Fibroblast of mammary gland (primary cell): Measurements from ENCODE around the gene GXYLT1.

Experiments used
- DNase-seq: peaks from one replicate; pipeline ENCODE4 v3.0.0-alpha.2; 2010; ENCODE audit warnings: low read depth
- H3K4me3 ChIP-seq: 2 replicates; pipeline ENCODE4 v1.5.1; 2011; ENCODE audit warnings: low read depth, mild to moderate bottlenecking, low read length, moderate library complexity; ENCODE audit not compliant: control insufficient read depth
- CTCF ChIP-seq: conservative IDR thresholded peaks from 2 replicates; pipeline ENCODE4 v1.5.1; 2011; ENCODE audit warnings: low read depth, low read length, inconsistent platforms; ENCODE audit not compliant: control insufficient read depth, insufficient read depth

The GXYLT1 gene

GRCh38 chr12:42167711-42168110 is 23.0 kb upstream of the GXYLT1 start:
- no peak for TF ChIP-seq CTCF
- no peak overlapping the region for H3K4me3 ChIP-seq
- no peak for DNase-seq

GRCh38 chr12:42166501-42166900 is 21.8 kb upstream of the GXYLT1 start:
- peak; percentile 84 for DNase-seq
- TF ChIP-seq CTCF, result no peak
- no peak overlapping the region for H3K4me3 ChIP-seq

GRCh38 chr12:42163913-42164312 is 19.2 kb upstream of the GXYLT1 start:
- H3K4me3 ChIP-seq, result no peak overlapping the region
- no peak for TF ChIP-seq CTCF

GRCh38 chr12:42162965-42163364 is 18.3 kb upstream of the GXYLT1 start:
- no peak overlapping the region for H3K4me3 ChIP-seq
- peak; percentile 40 for DNase-seq
- no peak for TF ChIP-seq CTCF

More at GRCh38 chr12:42163913-42164312, 19.2 kb upstream of the GXYLT1 start:
- DNase-seq, result no peak

- DNase-seq, result peak; percentile 46
- no peak for TF ChIP-seq CTCF
Observed at GRCh38 chr12:42162193-42162592, 17.5 kb upstream of the GXYLT1 start.

GRCh38 chr12:42161529-42161928 is 16.9 kb upstream of the GXYLT1 start:
- no peak for TF ChIP-seq CTCF
- DNase-seq, result no peak
- no peak overlapping the region for H3K4me3 ChIP-seq

More at GRCh38 chr12:42162193-42162592, 17.5 kb upstream of the GXYLT1 start:
- no peak overlapping the region for H3K4me3 ChIP-seq

GRCh38 chr12:42156232-42156631 is 11.6 kb upstream of the GXYLT1 start:
- no peak for DNase-seq

More at GRCh38 chr12:42156232-42156631, 11.6 kb upstream of the GXYLT1 start:
- no peak overlapping the region for H3K4me3 ChIP-seq
- no peak for TF ChIP-seq CTCF
